ENCODE results near the gene ADH1B.
"Not testable (repeated sequence)": the region's sequence is repeated elsewhere in the genome, so short reads cannot be mapped to it uniquely, and the experiment has no call there.

- TF ChIP-seq POLR2AphosphoS5, POLR2A (IDR thresholded peaks at IDR 0.05; ENCODE audit: low read depth, low read length): not testable (repeated sequence)
Observed at GRCh38 chr4:99367817-99368216, 46.6 kb upstream of the ADH1B start.
